ENCODE data around the gene KIRREL1.

KIRREL1 gene

DNA sequence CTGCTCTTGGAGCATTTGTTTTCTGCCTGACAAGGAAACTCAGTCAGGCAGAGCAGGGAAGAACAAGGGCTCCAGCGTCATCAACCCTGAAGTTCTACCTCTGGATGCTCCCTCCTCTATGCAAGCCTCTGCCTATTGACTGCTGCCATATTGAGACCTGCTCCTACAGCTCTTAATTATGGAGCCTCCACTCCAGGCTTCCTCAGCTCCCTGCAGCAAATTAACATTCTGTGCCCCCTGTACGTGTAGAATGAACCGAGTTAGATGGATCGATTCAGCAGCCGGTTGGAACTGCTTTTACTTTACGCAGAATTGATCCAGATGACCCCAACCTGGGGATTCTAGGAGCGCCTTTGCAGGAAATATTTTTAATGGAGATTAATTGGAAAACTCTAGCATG lies 68.7 kb downstream of the KIRREL1 start:
- in situ Hi-C loops (cut with MboI; ENCODE audit: low sequenced_read_pairs): no loop called here

DNA sequence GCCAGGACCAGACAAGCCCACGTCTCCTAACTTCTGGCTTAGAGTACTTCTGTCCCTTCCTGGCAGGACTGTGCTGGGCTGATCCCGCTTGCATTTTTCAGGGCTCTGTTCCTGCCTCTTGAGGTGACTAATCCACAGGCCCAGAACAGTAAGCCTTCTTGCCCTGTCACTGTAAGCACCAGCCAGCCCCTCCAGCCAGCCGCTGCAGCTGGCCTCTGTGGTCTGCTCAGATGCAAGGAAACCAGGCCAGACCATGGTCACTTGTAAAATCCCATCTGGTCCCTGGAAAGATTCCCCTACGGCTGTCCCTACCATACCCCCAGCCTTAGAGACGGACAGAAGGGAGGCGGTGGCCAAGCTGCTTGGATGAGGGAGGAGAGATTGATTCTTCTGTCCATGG lies 74.2 kb downstream of the KIRREL1 start:
- in situ Hi-C loops (cut with MboI; ENCODE audit: low sequenced_read_pairs): no loop called here

DNA sequence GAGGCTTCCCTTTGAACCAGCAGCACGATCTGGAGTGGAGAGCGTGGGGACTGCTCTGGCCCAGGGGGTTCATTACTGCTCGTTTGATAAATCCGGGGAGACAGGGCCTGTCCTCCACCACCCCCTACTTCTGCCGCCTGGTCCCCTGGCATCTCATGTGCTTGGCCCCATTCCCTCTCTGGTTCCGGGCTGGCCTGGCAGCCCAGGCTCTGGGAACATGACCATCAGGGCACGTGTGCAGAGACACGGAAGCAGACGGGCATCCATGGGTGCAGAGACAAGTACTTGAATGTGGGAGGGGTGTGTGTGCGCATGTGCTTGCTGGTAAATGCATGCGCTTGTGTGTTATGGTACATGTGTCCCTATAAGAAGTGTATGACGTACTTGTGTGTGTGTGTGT lies 75.5 kb downstream of the KIRREL1 start:
- in situ Hi-C loops (cut with MboI; ENCODE audit: low sequenced_read_pairs): no loop called here

DNA sequence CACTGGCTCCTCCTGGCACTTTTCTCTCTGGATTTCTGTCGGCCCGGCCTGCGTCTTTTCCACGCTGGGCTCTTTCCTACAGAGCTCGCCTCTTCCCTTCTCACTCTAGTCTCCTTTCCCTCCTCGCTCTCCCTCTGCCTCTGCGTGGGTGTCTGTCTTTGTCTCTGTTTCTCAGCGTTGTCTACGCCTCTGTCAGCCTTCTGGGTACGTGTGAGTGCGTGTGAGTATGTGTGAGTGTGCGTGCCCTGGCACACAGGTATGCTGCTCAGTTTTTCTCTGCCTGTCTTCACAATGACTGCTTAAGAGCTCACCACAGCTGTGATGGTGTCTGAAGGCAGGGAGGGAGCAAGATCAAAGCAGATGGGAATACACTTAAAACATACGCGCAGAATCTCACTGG lies 77.7 kb downstream of the KIRREL1 start:
- in situ Hi-C loops (cut with MboI; ENCODE audit: low sequenced_read_pairs): no loop called here

DNA sequence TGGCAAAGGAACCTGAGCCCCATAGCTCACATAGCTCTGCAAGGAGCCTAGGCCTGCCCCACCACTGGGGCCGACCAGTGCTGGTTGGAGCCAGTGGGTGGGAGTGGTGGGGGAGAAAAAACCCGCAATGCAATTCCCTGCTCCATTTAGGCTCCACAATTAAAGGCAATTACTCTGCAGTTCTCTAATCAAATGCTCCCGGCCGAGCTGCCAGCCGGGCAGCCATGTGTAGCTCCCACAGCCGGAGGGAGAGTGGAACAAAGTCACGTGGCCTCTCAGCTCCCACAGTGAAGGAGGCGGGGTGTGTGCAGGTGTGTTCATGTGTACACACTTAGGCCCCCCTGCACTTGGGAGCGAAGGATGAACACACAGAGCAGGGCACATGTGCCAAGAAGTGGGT lies 81.6 kb downstream of the KIRREL1 start:
- in situ Hi-C loops (cut with MboI; ENCODE audit: low sequenced_read_pairs): no loop called here

DNA sequence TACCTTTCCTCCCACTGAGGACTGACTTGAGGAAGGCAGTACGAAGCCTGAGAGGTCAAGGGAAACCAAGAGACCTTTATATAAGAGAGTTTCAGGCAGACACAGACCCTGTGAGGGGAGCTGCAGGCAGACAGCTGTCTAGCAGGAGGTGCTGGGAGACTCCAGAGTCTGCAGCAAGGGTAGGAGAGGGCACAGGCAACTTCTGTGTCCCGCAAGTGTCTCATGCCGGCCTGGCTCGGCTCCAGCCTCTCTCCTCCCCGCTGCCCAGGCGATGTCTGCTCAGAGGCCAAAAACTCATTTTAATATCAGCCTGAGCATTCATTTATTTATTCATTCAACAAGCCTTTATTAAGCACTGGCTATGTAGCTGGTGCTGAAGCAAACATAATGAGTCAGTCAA lies 83.0 kb downstream of the KIRREL1 start:
- in situ Hi-C loops (cut with MboI; ENCODE audit: low sequenced_read_pairs): no loop called here

DNA sequence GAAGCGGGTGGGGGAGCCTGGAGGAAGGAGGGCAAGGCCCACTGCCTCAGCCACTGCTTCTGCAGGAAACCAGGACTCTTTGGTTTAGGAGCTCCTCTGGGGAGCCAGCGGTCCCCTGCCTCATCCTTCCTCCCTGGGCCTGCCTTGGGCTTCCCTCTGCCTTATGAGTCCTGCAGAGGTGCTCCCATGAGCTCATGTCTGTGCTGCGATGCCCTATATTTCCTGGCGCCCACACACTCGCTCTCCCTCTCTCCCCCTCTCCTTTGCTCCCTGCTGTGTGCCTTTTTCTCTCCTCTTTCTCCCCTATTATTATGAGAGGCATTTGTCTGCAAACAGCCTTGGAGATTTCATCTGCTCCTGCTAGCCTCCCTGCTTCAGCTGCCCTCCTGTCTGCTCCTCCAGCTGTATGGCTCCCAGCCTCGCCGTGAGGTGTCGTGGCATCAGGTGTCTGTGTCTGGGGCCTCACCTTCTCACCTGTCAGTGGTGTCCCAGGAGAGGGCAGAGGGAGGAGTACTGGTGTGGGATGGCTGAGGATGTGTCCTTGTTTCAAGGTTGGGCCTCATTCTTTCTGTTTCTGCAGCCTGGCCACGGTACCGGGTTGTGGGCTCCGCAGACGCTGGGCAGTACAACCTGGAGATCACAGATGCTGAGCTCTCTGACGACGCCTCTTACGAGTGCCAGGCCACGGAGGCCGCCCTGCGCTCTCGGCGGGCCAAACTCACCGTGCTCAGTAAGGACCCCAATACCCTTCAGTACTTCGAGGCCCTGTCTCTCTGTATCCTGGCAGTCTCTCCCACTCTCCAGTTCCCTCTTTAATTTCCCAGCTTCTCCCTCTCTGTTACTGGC lies 84.2 kb downstream of the KIRREL1 start:
- in situ Hi-C loops (cut with MboI; ENCODE audit: low sequenced_read_pairs): no loop called here

DNA sequence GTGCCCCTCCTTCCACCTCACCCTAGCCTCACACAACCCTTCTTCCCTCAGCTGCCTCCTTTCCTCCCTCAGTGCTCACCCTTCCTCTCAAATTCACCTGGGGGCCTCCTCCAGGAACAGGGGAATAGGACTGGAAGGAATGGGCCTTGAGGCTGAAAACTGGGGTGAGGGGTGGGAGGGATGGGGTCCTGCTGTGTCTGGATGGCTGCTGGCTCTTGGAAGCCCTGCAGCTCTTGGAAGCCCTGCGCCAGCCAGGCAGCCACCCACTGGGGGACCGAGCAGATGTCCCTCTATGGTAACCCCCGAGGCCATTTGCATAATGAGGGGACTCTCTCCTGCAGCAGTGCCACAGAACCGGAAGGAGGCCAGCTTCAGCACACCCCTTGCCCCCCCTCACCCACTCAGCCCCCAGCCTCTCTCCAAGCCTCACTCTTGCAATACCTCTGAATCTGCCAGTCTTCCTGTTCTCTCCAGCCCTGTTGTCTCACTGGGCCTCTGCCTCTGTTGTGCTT lies 85.2 kb downstream of the KIRREL1 start:
- in situ Hi-C loops (cut with MboI; ENCODE audit: low sequenced_read_pairs): no loop called here

DNA sequence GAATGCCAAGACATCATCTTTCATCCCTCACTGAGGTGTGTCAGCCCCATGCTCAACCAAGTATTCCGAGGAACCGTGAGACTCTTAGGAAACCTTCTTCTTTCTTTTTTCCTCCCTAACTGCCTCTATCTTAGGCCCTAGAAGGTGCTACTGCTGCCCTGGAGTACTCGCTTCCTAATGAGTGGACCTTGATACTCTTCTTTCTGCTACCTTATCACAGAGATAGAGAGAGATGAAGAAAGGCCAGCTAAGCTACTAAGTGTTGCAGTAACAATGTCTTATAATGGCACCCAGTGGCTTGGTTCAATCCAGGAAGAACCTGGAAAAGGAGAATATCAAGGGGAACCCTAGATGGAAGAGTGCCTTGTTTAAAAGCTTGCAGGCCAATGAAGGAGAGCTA lies 86.6 kb downstream of the KIRREL1 start:
- in situ Hi-C loops (cut with MboI; ENCODE audit: low sequenced_read_pairs): no loop called here

DNA sequence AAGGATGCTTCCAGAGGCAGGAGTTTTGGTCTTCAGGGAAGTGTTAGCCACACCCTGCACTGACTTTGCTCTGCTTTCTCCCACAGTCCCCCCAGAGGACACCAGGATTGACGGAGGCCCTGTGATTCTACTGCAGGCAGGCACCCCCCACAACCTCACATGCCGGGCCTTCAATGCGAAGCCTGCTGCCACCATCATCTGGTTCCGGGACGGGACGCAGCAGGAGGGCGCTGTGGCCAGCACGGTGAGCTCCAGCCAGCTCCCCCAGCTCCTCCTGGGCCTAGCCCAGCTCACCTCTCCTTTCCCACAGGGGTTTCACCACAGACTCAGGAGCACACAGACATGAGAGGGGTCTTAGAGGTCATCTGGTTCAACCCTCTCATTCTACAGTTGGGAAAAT lies 90.9 kb downstream of the KIRREL1 start:
- in situ Hi-C loops (cut with MboI; ENCODE audit: low sequenced_read_pairs): no loop called here

DNA sequence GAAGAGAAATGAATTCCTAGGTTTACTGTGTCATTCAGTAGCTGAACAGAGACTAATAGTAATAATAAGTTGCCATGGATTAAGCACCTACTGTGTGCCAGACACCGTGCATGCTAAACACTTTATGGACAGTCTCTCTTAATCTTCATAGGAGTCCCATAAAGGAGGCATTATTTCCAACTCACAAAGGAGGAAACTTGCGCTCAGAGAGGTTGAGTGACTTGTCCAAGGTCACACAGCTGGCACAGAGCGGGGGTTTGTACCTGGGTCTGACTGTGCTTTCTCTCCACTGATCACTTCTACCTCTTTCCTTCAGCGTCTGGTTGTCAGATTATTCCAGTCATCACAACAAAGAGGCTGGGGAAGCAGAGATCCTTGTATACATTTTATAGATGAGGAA lies 91.3 kb downstream of the KIRREL1 start:
- in situ Hi-C loops (cut with MboI; ENCODE audit: low sequenced_read_pairs): no loop called here

DNA sequence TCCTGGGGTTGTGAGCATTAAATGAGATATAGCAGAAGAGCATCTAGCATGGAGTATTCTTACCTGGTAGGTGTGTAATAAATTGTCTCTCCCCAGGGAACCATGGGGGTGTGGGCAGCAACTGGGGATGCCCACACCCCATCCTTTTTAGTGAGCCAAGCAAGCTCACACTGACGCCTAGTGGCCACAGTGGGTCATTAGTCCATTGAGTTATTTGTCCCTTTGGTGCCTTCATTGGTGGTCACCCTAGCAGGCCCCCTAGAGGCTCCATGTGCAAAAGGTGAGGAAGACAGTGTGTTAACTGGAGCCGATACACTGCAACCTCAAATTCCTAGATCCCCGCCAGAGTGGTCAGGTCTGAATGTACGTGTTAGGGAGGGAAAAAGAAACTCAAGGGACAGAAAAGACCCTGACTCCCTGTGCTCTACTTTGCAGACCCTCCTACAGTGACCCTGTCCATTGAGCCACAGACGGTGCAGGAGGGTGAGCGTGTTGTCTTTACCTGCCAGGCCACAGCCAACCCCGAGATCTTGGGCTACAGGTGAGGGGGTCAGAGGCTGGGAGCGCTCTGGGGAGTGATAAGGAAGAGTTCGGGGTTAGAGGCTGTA lies 94.0 kb downstream of the KIRREL1 start:
- in situ Hi-C loops (cut with MboI; ENCODE audit: low sequenced_read_pairs): no loop called here

DNA sequence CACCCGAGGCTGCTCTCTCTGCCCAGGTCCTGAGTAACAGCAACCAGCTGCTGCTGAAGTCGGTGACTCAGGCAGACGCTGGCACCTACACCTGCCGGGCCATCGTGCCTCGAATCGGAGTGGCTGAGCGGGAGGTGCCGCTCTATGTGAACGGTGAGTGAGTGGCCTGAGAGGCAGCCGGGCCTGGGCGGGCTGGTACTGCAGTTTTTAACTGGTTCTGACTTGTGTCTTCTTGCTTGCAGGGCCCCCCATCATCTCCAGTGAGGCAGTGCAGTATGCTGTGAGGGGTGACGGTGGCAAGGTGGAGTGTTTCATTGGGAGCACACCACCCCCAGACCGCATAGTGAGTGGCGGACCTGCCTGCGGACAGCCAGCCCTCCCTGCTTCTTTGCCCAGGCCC lies 96.0 kb downstream of the KIRREL1 start:
- in situ Hi-C loops (cut with MboI; ENCODE audit: low sequenced_read_pairs): no loop called here

DNA sequence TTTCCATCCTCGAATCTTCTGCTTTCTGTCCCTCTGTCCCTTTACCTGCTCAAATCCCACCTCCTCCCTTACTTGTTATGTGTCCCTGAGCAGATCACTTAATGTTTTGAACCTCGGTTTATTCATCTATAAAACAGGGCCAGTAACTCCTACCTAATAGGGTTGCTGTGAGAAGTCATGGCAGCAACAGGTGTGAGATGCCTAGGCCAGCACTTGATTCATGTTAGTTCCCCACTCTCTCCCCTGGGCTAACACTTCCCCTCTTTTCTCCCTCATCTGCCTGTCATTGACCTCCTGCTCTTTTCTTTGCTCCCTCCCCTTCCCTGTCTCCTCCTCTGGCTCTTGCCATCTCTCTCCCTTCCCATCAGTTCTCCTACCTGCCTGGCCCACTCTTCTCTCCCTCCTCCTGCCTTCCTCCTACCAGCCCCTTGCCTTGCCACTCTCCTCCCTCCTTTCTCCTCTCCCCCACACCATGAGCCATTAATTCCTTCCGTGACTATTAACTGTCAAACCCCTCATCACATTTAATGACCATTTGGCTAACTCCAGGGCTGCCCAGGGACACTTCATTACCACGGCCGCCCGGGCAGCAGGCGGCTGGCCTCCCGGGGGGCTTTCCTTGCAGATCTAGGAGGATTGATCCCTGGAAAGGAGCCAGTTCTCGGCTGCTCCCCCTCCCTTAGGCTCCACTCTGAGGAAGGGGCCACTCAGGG lies 96.6 kb downstream of the KIRREL1 start:
- in situ Hi-C loops (cut with MboI; ENCODE audit: low sequenced_read_pairs): no loop called here

DNA sequence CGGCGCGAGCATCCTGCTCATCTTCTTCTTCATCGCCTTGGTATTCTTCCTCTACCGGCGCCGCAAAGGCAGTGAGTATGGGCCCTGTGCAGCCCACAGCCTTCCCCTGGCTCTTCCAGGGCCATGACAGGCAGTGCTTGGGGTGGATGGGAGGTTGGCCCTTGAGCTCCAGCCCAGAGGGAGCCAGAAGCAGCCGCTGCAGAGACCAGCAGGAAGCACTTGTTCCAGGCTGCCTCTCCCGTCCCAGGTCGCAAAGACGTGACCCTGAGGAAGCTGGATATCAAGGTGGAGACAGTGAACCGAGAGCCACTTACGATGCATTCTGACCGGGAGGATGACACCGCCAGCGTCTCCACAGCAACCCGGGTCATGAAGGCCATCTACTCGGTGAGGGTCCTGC lies 99.9 kb downstream of the KIRREL1 start:
- in situ Hi-C loops (cut with MboI; ENCODE audit: low sequenced_read_pairs): no loop called here

DNA sequence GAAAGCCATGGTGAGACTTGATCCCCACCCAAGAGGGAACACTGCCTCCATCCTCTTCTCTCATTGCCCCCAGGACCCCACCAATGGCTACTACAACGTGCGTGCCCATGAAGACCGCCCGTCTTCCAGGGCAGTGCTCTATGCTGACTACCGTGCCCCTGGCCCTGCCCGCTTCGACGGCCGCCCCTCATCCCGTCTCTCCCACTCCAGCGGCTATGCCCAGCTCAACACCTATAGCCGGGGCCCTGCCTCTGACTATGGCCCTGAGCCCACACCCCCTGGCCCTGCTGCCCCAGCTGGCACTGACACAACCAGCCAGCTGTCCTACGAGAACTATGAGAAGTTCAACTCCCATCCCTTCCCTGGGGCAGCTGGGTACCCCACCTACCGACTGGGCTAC lies 101.1 kb downstream of the KIRREL1 start:
- in situ Hi-C loops (cut with MboI; ENCODE audit: low sequenced_read_pairs): no loop called here

DNA sequence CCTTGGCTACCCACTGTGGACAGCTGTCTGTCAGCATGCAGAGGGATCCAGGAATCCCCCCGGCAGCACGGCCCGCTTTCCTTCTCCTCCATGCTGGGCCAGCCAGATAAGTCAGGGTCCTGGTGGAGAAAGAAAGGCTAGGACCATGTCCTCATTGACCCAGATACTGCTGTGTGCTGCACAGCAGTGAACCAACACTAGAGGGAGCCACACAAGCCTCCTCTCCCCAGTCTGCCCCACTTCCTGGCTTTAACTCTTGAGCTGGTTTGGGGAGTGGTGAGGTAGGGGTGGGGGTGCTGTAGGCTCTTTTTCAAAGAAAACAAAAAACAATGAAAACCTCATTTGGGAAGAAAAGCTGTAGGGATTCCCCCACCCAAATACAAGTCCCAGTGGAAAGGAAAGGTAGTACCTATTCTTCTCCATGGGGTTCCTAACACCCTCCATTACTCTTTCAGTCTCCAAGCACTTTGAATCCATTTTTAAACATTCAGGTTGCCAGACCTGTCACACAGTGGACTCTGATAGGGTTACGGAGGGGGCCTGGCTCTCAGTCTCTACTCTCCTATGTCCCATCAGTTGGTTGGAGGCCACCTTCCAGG lies 102.4 kb downstream of the KIRREL1 start:
- in situ Hi-C loops (cut with MboI; ENCODE audit: low sequenced_read_pairs): no loop called here

DNA sequence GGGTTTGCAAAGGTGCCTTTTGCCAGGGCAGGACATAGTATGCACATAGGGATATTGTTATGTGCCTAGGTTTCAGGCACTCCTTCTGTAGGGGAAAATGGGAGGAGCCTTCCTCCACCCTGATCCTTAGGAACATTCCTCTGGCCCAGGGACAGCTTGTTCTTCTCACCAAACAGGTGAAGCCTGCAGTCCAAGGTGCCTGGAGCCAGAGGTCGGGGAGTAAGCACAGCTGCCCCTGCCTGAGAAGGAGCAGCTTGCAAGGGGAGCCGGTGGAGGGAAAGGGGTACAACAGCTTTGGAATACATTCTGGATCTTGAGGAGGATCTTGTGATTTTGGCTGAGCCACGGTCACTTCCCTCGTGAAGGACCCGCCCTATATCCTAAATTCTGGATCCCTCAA lies 104.8 kb downstream of the KIRREL1 start:
- in situ Hi-C loops (cut with MboI; ENCODE audit: low sequenced_read_pairs): no loop called here

DNA sequence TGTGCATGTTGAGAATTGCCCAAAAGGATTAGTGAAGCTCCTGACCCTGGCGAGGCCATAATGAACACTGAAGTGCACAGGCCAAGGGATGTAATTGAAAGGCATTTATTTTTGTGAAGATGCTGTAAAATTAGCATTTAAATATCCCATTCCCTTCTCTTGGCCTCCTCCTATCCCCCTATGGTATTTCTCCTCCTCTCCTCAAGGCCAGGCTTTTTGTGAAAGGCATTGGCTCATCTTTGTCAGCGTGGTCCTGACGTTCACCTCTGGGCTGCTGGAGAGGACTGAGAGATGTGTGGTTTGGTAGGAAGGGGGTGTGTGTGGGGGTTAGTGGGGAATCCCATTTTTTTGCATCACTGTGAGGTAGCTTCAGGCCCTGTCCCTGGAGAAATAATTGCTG lies 105.7 kb downstream of the KIRREL1 start:
- in situ Hi-C loops (cut with MboI; ENCODE audit: low sequenced_read_pairs): no loop called here

DNA sequence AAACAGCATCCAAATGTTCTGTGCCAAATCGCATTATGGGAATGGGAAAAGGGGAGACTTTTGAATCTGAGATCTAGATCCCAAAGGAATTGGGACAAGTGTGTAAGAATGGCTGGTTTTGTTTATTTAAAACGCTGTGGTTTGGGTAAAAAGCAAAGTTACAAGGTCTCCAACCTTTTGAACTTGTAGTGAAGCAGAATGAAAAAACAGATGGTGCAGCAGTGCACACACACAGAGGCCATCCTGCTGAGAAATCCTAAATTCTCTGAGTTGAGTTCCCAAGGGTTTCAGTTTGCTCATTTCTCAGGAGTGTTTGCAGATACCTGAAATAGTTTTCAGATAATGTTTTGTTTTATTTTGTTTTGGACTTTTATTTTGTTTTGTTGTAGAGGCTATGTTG lies 107.1 kb downstream of the KIRREL1 start:
- in situ Hi-C loops (cut with MboI; ENCODE audit: low sequenced_read_pairs): no loop called here

DNA sequence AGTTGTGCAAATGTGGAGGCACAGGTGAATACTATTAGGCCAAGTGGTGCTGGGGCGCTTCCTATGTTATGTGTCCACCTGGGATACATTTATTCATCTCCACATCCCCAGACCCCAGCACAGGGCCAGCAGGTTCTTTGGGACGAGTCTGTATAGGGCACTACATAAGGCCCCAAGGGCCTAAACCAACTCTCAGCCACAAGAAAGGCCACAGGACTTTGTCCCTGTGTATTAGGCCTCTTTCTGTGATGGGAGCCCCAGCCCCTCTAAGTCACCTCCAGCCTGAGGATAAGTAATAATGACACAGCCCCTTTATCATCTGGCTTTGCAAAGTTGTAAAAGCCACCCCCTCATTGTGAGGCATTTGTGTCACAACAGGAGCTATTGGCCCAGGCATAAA lies 108.0 kb downstream of the KIRREL1 start:
- in situ Hi-C loops (cut with MboI; ENCODE audit: low sequenced_read_pairs): no loop called here

DNA sequence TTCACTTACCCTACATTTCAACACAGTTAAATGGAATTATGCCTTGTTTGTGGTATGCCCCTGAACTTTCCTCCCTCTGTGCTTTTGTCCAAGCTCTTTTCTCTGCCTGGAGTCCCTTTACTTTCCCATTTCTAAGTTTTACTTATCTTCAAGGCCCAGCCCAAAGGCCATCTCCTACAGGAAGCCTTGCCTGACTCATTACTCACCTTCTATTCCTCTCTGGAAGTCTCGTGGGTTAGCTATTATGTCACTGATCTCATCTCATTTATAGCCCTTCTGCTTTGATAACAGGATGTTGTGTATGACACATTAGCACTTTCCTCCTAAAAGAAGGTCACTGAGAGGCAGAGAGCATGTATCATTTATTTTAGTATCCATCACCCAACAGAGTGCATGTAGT lies 108.5 kb downstream of the KIRREL1 start:
- in situ Hi-C loops (cut with MboI; ENCODE audit: low sequenced_read_pairs): no loop called here
